Measurements from ENCODE around the gene GMPPA. TPM values are rescaled to one million over a fixed set of nuclear protein-coding genes. Genes with fewer than 3 reads are reported as not detected.

GMPPA gene
- polyA plus RNA-seq, 1 experiment, result 171 TPM

DNA sequence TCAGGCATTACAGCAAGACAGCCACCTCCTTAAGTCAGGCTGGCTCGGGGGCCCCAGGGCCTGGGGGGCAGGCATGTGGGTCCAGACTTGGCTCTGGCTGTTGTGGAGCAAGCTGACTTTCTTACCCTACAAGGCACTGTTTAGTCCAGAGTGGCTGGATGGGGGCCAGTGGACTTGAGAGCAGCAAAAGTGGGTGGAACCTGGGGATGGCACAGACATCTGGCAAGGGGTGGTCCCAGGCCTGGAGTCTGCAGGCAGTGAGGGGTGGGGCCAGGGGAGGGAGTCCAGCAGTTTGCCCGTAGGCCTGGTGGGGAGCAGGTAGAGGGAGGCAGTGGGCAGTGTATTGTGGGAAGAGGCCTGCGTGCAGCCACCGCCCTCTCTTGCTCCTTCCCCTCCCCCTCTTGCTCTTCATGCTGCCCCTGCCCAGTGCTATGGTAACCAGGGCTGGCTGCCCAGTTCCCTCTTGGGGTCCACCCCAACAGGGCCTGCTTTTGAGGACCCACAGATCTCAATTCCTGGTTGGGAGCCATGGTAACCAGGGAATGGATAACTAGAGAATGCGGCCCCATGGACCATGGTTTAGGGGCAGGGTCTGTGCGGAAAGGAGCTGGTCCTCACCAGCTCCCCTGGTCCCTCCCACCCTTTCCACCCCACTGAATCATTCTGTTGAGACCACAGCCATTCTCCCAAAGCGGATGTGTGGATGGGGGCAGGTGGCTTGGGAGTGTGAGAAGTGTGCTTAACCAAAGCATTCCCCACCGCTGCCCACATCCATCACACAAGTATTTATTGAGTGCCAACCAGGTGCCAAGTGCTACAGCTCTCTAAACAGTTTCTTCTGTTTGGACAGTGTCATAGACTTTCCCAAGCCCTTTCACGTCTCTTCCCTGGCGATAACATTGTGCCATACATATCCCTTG, 44.8 kb upstream of the GMPPA start:
- CTCF ChIA-PET, result interaction anchor here (0.7 to 3.1 kb wide), 17 partner anchors 9 to 159 kb away, joined by 3 to 17 read pairs (median 4); partner anchors contain the start of genes DES and GMPPA
- POLR2A ChIA-PET, result interaction anchor here (0.9 to 1.5 kb wide), 3 partner anchors 12 to 66 kb away, joined by 3 to 15 read pairs (median 8); no protein-coding TSS in a partner anchor
- DNase-seq (ENCODE audit: low read depth), result peak; percentile 64
- TF ChIP-seq, protein P1, sequence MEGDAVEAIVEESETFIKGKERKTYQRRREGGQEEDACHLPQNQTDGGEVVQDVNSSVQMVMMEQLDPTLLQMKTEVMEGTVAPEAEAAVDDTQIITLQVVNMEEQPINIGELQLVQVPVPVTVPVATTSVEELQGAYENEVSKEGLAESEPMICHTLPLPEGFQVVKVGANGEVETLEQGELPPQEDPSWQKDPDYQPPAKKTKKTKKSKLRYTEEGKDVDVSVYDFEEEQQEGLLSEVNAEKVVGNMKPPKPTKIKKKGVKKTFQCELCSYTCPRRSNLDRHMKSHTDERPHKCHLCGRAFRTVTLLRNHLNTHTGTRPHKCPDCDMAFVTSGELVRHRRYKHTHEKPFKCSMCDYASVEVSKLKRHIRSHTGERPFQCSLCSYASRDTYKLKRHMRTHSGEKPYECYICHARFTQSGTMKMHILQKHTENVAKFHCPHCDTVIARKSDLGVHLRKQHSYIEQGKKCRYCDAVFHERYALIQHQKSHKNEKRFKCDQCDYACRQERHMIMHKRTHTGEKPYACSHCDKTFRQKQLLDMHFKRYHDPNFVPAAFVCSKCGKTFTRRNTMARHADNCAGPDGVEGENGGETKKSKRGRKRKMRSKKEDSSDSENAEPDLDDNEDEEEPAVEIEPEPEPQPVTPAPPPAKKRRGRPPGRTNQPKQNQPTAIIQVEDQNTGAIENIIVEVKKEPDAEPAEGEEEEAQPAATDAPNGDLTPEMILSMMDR (IDR thresholded peaks at IDR 0.05; ENCODE audit: insufficient read depth, low read depth, low read length), result no peak
- Histone ChIP-seq H3K4me3 (ENCODE audit: low read depth, low read length) (no peak overlapping the region), H3K27me3 (ENCODE audit: control insufficient read depth, insufficient read depth, low read length) (no peaks in the 10 kb centered on the region), H3K36me3 (ENCODE audit: control insufficient read depth, insufficient read depth, low read length) (peaks cover 11% of the 10 kb centered on the region)

DNA sequence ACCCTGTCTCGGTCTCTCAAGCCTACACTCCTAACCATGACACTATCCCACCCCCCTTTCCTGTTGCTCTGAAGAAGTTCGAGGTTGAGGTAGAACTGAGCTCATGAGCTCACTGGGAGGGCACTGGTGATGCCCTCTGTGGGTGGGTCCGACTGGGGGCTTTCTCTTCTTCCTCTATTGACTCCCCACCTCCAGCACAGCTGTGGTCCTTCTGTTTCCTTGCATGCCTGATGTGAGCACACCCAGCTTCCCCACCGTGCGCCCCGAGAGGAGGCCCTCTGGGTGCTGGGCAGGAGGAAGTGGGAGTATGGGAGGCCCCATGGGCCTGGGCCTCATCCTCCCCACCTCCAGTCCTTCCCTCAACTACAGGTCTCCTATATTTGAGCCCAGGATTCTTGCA, 43.1 kb upstream of the GMPPA start:
- H3K27me3 ChIP-seq (ENCODE audit: control insufficient read depth, insufficient read depth, low read length), result no peaks in the 10 kb centered on the region
- DNase-seq (ENCODE audit: low read depth), result no peak
- no peak overlapping the region for H3K4me3 ChIP-seq (ENCODE audit: low read depth, low read length)
- TF ChIP-seq, protein P1 (IDR thresholded peaks at IDR 0.05; ENCODE audit: insufficient read depth, low read depth, low read length), result no peak
- ChIA-PET CTCF (interaction anchor here (0.7 to 1.6 kb wide), 8 partner anchors 14 to 74 kb away, joined by 3 to 7 read pairs (median 4); a partner anchor contains a TSS), POLR2A (interaction anchor here (0.5 kb wide), 1 partner anchor 1645 kb away, joined by 3 read pairs; no protein-coding TSS in a partner anchor)
- H3K36me3 ChIP-seq (ENCODE audit: control insufficient read depth, insufficient read depth, low read length), result peaks cover 6% of the 10 kb centered on the region

DNA sequence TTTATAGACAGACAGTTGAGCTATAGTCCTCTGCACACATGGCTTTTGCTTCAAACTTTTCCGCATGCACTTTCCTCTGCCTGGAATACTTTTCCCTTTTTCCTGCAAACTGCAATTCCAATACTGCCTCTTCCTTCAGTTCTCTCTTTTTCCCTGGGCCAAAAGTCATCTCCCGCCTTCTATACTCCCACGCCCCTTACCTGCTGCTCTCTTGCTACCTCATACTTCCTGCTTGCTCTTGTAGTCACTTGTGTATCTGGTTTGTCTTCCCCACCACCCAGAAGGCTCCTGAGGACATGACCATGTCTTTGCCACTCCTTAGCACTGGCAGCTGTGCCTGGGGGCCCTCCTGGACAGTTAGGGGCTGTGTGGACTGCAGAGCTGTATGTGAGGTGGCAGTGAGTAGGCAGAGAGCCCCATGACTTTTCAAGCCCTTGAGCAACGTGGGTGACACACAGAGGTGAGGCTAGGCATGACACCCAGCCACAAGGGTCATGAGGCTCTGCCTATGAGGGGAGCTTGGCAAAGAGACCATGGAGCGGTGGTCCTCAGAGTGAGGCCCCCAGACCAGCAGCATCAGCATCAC, 40.8 kb upstream of the GMPPA start:
- DNase-seq (ENCODE audit: low read depth), result no peak

DNA sequence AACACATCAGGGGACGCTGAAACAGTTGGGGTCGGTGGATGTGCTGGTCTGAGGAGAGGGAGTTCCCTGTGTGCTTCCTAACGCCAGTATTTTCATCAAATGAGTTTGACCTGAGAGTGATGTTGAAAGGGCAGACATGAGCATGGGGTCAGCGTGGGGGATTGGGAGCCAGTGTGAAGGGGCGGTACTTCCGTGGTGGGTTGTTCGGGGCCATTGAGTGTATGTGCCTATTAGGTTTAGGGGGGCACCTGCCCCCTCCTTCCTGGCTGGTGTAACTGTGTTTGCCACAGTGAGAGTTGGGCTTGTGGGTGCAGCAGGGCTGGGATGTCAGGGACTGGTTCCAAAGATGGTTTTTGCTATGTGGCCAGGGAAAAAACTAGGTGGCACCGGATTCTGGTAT, 39.7 kb upstream of the GMPPA start:
- ChIA-PET POLR2A (no interaction called here), CTCF (interaction anchor here (0.6 to 2.3 kb wide), 34 partner anchors 9 to 1974 kb away, joined by 3 to 17 read pairs (median 4); partner anchors contain the start of genes GMPPA and SPEG)
- Histone ChIP-seq H3K27me3 (ENCODE audit: control insufficient read depth, insufficient read depth, low read length) (no peaks in the 10 kb centered on the region), H3K4me3 (ENCODE audit: low read depth, low read length) (no peak overlapping the region), H3K36me3 (ENCODE audit: control insufficient read depth, insufficient read depth, low read length) (peaks cover 16% of the 10 kb centered on the region)
- DNase-seq (ENCODE audit: low read depth), result no peak
- TF ChIP-seq, protein P1 (IDR thresholded peaks at IDR 0.05; ENCODE audit: insufficient read depth, low read depth, low read length), result no peak

More for the DNA sequence above, 40.8 kb upstream of the GMPPA start:
- H3K27me3 ChIP-seq (ENCODE audit: control insufficient read depth, insufficient read depth, low read length), result no peaks in the 10 kb centered on the region
- peaks cover 14% of the 10 kb centered on the region for H3K36me3 ChIP-seq (ENCODE audit: control insufficient read depth, insufficient read depth, low read length)
- no peak overlapping the region for H3K4me3 ChIP-seq (ENCODE audit: low read depth, low read length)
- ChIA-PET POLR2A (no interaction called here), CTCF (interaction anchor here (0.7 to 2.3 kb wide), 9 partner anchors 8 to 72 kb away, joined by 3 to 17 read pairs (median 6); no protein-coding TSS in a partner anchor)
- TF ChIP-seq, protein P1 (IDR thresholded peaks at IDR 0.05; ENCODE audit: insufficient read depth, low read depth, low read length), result no peak
